Measurements from ENCODE around the gene VPS37C. TPM values are rescaled to one million over a fixed set of nuclear protein-coding genes. Genes with fewer than 3 reads are reported as not detected.

Gene VPS37C
- total RNA-seq, 1 donor from 2014 or later, result 27.8 TPM

DNA sequence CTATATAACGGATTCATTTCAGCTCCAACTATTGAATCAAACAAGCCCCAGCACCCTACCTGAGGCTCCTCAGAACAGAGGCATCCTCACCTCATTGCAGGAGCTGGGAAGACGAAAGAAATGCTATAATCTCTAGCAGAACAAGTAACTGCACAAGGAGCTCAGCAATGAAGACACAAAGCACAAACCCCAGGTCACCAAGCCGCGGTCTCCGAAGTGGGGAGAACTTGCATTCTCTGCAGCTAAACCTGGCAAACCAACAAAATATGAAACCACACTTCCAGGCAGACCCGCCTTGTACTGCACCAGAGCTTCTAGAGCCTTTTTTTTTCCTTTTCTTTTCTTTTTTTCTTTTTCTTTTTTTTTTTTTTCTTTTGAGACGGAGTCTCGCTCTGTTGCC, 80.7 kb downstream of the VPS37C start:
- DNase-seq (ENCODE audit: extremely low read depth, low read depth, low spot score), result no peak

Other genes with a start within 250 kb of the VPS37C start
- 123 and 167 TPM in 2 replicates for gene TMEM109, start 247.3 kb downstream of the VPS37C start, total RNA-seq
- 238 and 281 TPM in 2 replicates for gene TMEM132A, start 237.0 kb downstream of the VPS37C start, total RNA-seq
- gene SLC15A3, start 209.2 kb downstream of the VPS37C start, total RNA-seq, result 8.8 and 21.5 TPM in 2 replicates
- gene CD6, start 189.7 kb downstream of the VPS37C start, total RNA-seq, result 0.15 and 1.6 TPM in 2 replicates
- not detected in 2 replicates for gene CD5, start 58.9 kb downstream of the VPS37C start, total RNA-seq
- not detected in 2 replicates for gene PGA3, start 42.1 kb upstream of the VPS37C start, total RNA-seq
- gene PGA4, start 60.9 kb upstream of the VPS37C start, total RNA-seq, result not detected in 2 replicates
- gene PGA5, start 79.7 kb upstream of the VPS37C start, total RNA-seq, result not detected in 2 replicates
- gene VWCE, start 133.9 kb upstream of the VPS37C start, total RNA-seq, result 9.0 and 18.6 TPM in 2 replicates
- 173 and 184 TPM in 2 replicates for gene DDB1, start 171.7 kb upstream of the VPS37C start, total RNA-seq
- gene TKFC, start 171.8 kb upstream of the VPS37C start, total RNA-seq, result 23.1 and 29.3 TPM in 2 replicates
- gene CYB561A3, start 200.5 kb upstream of the VPS37C start, total RNA-seq, result 46.1 and 64.1 TPM in 2 replicates
- 19.6 and 22.9 TPM in 2 replicates for gene TMEM138, start 200.9 kb upstream of the VPS37C start, total RNA-seq
- 5.2 and 9.5 TPM in 2 replicates for gene TMEM216, start 231.2 kb upstream of the VPS37C start, total RNA-seq